NCI-H146 treated with DMSO at 0.1 percent for 48 hours (cell line): ENCODE results near the gene IFI6.
"Not testable (repeated sequence)": the region's sequence is repeated elsewhere in the genome, so short reads cannot be mapped to it uniquely, and the experiment has no call there.

ENCODE experiments used
- DNase-seq: peaks from one replicate; lab custom pipeline; 2025; ENCODE audit not compliant: unreplicated experiment; lab: John Stamatoyannopoulos, UW

The IFI6 gene

GRCh38 chr1:27632387-27633297 is 39.4 kb downstream of the IFI6 start:
- no peak for DNase-seq

- no peak for DNase-seq
Measured at GRCh38 chr1:27630859-27631491, 41.0 kb downstream of the IFI6 start.

- no peak for DNase-seq
Measured at GRCh38 chr1:27628712-27629111, 43.3 kb downstream of the IFI6 start.

- DNase-seq: not testable (repeated sequence)
Measured at GRCh38 chr1:27627733-27628132, 44.3 kb downstream of the IFI6 start.

- DNase-seq: no peak
Measured at GRCh38 chr1:27627061-27627460, 44.9 kb downstream of the IFI6 start.

- DNase-seq: no peak
Measured at GRCh38 chr1:27626031-27626935, 45.7 kb downstream of the IFI6 start.

GRCh38 chr1:27624467-27625178 is 47.4 kb downstream of the IFI6 start:
- DNase-seq: no peak

GRCh38 chr1:27623327-27624212 is 48.4 kb downstream of the IFI6 start:
- DNase-seq: no peak

- no peak for DNase-seq
Measured at GRCh38 chr1:27622828-27623227, 49.2 kb downstream of the IFI6 start.

- no peak for DNase-seq
Measured at GRCh38 chr1:27621051-27621920, 50.7 kb downstream of the IFI6 start.

GRCh38 chr1:27619782-27620438 is 52.1 kb downstream of the IFI6 start:
- DNase-seq: not testable (repeated sequence)

- DNase-seq: no peak
Measured at GRCh38 chr1:27618341-27619082, 53.5 kb downstream of the IFI6 start.

- no peak for DNase-seq
Measured at GRCh38 chr1:27617420-27617819, 54.6 kb downstream of the IFI6 start.

GRCh38 chr1:27616441-27616840 is 55.6 kb downstream of the IFI6 start:
- DNase-seq: no peak
